H1 (cell line): ENCODE data around the gene DSG4. TPM values are rescaled to one million over a fixed set of nuclear protein-coding genes. Genes with fewer than 3 reads are reported as not detected.

Experiments used
- CTCF ChIA-PET: fragments of 300-600 bp; sonication (Branson Sonifier 250); formaldehyde crosslinking; loops from one replicate; lab custom pipeline; 2021; ENCODE audit not compliant: partially characterized antibody; lab: Charles Lee
- POLR2A ChIA-PET: fragments of 300-600 bp; sonication (Branson Sonifier 250); formaldehyde crosslinking; loops from one replicate; lab custom pipeline; 2021; ENCODE audit warnings: inconsistent platforms; ENCODE audit not compliant: partially characterized antibody; lab: Charles Lee
- DNase-seq, 2 experiments: peaks; one replicate each; pipeline versions ENCODE4 v3.0.0 to v3.0.0-alpha.2; 2010 to 2022; ENCODE audit warnings: low spot score in 2 of 2, low read depth in 1 of 2, mixed read lengths in 1 of 2
- FAIRE-seq: peaks from 2 replicates; lab custom pipeline; 2011; peaks lifted over from hg19 to GRCh38; lab: Jason Lieb, UNC
- H2AFZ ChIP-seq: 2 replicates; pipeline ENCODE4 v1.8.1; 2012; ENCODE audit warnings: low read length, inconsistent platforms
- H2AK5ac ChIP-seq: 2 replicates; pipeline ENCODE4 v1.6.1; 2013; ENCODE audit warnings: low read depth, low read length
- H2BK120ac ChIP-seq: replicated peaks from 2 replicates; pipeline ENCODE3; 2013; ENCODE audit warnings: low read depth, low read length, inconsistent platforms
- H2BK12ac ChIP-seq: 2 replicates; pipeline ENCODE4 v1.6.1; 2013; ENCODE audit warnings: low read depth, low read length
- H2BK15ac ChIP-seq: 2 replicates; pipeline ENCODE4 v1.6.1; 2013; ENCODE audit warnings: low read length
- H2BK20ac ChIP-seq: 2 replicates; pipeline ENCODE4 v1.6.1; 2013; ENCODE audit warnings: low read length
- H2BK5ac ChIP-seq: 2 replicates; pipeline ENCODE4 v1.6.1; 2013; ENCODE audit warnings: low read depth, low read length
- H3K14ac ChIP-seq: 2 replicates; pipeline ENCODE4 v1.6.1; 2013; ENCODE audit warnings: inconsistent platforms; ENCODE audit not compliant: insufficient read length
- H3K18ac ChIP-seq: 2 replicates; pipeline ENCODE4 v1.6.1; 2013; ENCODE audit warnings: low read length; ENCODE audit errors: extremely low read depth
- H3K23ac ChIP-seq: 2 replicates; pipeline ENCODE4 v1.6.1; 2013; ENCODE audit warnings: inconsistent platforms; ENCODE audit not compliant: insufficient read length
- H3K23me2 ChIP-seq: 2 replicates; pipeline ENCODE4 v1.6.1; 2013; ENCODE audit warnings: low read depth, low read length
- H3K27ac ChIP-seq: 2 replicates; pipeline ENCODE4 v1.6.1; 2011; ENCODE audit warnings: low read depth, low read length, inconsistent platforms
- H3K27me3 ChIP-seq, 4 experiments: replicated peaks in 1 of 4; 1 replicate in 1 of 4; 2 replicates in 3 of 4; pipeline versions ENCODE4 v1.6.1 to v1.8.1; 2011 to 2013; ENCODE audit warnings: low read length in 3 of 4, mild to moderate bottlenecking in 3 of 4, inconsistent platforms in 2 of 4, mixed read lengths in 2 of 4, moderate library complexity in 1 of 4; ENCODE audit not compliant: control insufficient read depth in 3 of 4, insufficient read depth in 3 of 4; ENCODE audit errors: extremely low read depth in 1 of 4
- H3K36me3 ChIP-seq, 4 experiments: 2 replicates each; pipeline versions ENCODE4 v1.6.1 to v1.8.1; 2011 to 2013; ENCODE audit warnings: mild to moderate bottlenecking in 4 of 4, low read length in 3 of 4, moderate library complexity in 2 of 4, control low read depth in 1 of 4, inconsistent platforms in 1 of 4; ENCODE audit not compliant: insufficient read depth in 4 of 4, control insufficient read depth in 2 of 4
- H3K4ac ChIP-seq: replicated peaks from 2 replicates; pipeline ENCODE3; 2013; ENCODE audit warnings: low read length, low read depth, mixed read lengths, inconsistent platforms; ENCODE audit not compliant: insufficient read length
- H3K4me1 ChIP-seq, 4 experiments: replicated peaks in 1 of 4; 1 replicate in 1 of 4; 2 replicates in 3 of 4; pipeline versions ENCODE4 v1.6.1 to v1.8.1; 2011 to 2013; ENCODE audit warnings: low read length in 3 of 4, inconsistent platforms in 2 of 4, mixed read lengths in 1 of 4; ENCODE audit not compliant: insufficient read depth in 4 of 4, control insufficient read depth in 3 of 4
- H3K4me2 ChIP-seq, 2 experiments: 2 replicates each; pipeline versions ENCODE4 v1.6.1 to v1.8.1; 2011 to 2013; ENCODE audit warnings: low read depth in 2 of 2, low read length in 2 of 2, control low read depth in 1 of 2, inconsistent platforms in 1 of 2, mild to moderate bottlenecking in 1 of 2; ENCODE audit not compliant: insufficient read depth in 1 of 2
- H3K4me3 ChIP-seq, 4 experiments: fragments of 200-600, 300-600 bp in 1 of 4; sonication (generic), shearing (Covaris generic), sonication (Bioruptor Twin) in 1 of 4; 2 replicates each; pipeline versions ENCODE4 v1.5.1 to v1.8.1; 2011 to 2016; ENCODE audit warnings: low read length in 4 of 4, low read depth in 3 of 4, control low read depth in 2 of 4, inconsistent platforms in 2 of 4, mild to moderate bottlenecking in 2 of 4, mixed read lengths in 1 of 4, moderate library complexity in 1 of 4; ENCODE audit not compliant: insufficient read depth in 2 of 4; ENCODE audit errors: extremely low read depth in 1 of 4
- H3K56ac ChIP-seq: replicated peaks from 2 replicates; pipeline ENCODE3; 2013; ENCODE audit warnings: low read depth, mild to moderate bottlenecking, mixed read lengths, low read length, inconsistent platforms; ENCODE audit not compliant: insufficient read length
- H3K79me1 ChIP-seq: 2 replicates; pipeline ENCODE4 v1.6.1; 2013; ENCODE audit warnings: low read depth, low read length, control low read depth
- H3K79me2 ChIP-seq, 2 experiments: 2 replicates each; pipeline versions ENCODE4 v1.6.1 to v1.8.1; 2012 to 2013; ENCODE audit warnings: low read length in 2 of 2, mild to moderate bottlenecking in 2 of 2, inconsistent platforms in 1 of 2; ENCODE audit not compliant: insufficient read depth in 2 of 2, control insufficient read depth in 1 of 2
- H3K9ac ChIP-seq, 4 experiments: replicated peaks in 1 of 4; 1 replicate in 1 of 4; 2 replicates in 3 of 4; pipeline versions ENCODE4 v1.6.1 to v1.8.1; 2011 to 2013; ENCODE audit warnings: low read depth in 3 of 4, low read length in 3 of 4, control low read depth in 2 of 4, mild to moderate bottlenecking in 2 of 4, moderate library complexity in 2 of 4, inconsistent platforms in 1 of 4; ENCODE audit errors: extremely low read depth in 1 of 4
- H3K9me3 ChIP-seq, 2 experiments: 2 replicates each; pipeline versions ENCODE4 v1.6.1 to v1.8.1; 2012 to 2013; ENCODE audit warnings: mild to moderate bottlenecking in 2 of 2, moderate library complexity in 2 of 2, control low read depth in 1 of 2, inconsistent platforms in 1 of 2, low read depth in 1 of 2, low read length in 1 of 2, mixed read lengths in 1 of 2; ENCODE audit not compliant: insufficient read depth in 2 of 2
- H4K20me1 ChIP-seq, 2 experiments: replicated peaks in 1 of 2; 2 replicates each; pipeline versions ENCODE3 to v1.8.1; 2011 to 2013; ENCODE audit warnings: inconsistent platforms in 2 of 2, low read length in 2 of 2, mild to moderate bottlenecking in 1 of 2; ENCODE audit not compliant: insufficient read depth in 2 of 2, control insufficient read depth in 1 of 2
- H4K5ac ChIP-seq: 2 replicates; pipeline ENCODE4 v1.6.1; 2013; ENCODE audit warnings: low read length, low read depth, mixed read lengths, inconsistent platforms; ENCODE audit not compliant: insufficient read length
- H4K8ac ChIP-seq: 2 replicates; pipeline ENCODE4 v1.8.0; 2013; ENCODE audit warnings: mild to moderate bottlenecking, moderate library complexity, low read length, inconsistent platforms; ENCODE audit not compliant: insufficient read depth; ENCODE audit errors: extremely low read depth
- H4K91ac ChIP-seq: replicated peaks from 2 replicates; pipeline ENCODE3; 2013; ENCODE audit warnings: low read length, mixed read lengths, inconsistent platforms; ENCODE audit not compliant: insufficient read length
- CREB1 ChIP-seq: IDR thresholded peaks from 2 replicates; pipeline ENCODE4 v1.6.1; 2012; ENCODE audit warnings: inconsistent platforms
- EP300 ChIP-seq, 2 experiments: IDR thresholded peaks; 1 replicate in 1 of 2; 2 replicates in 1 of 2; pipeline ENCODE4 v1.6.1; 2011 to 2012; ENCODE audit warnings: low read depth in 2 of 2, low read length in 2 of 2, mild to moderate bottlenecking in 2 of 2, borderline replicate concordance in 1 of 2, inconsistent platforms in 1 of 2, moderate library complexity in 1 of 2
- HDAC2 ChIP-seq, 2 experiments: fragments of 300-600 bp in 1 of 2; sonication (generic) in 1 of 2; IDR thresholded peaks; 2 replicates each; pipeline ENCODE4 v1.6.1; 2011 to 2012; ENCODE audit warnings: low read depth in 2 of 2, low read length in 2 of 2, mild to moderate bottlenecking in 2 of 2, moderate library complexity in 2 of 2, borderline replicate concordance in 1 of 2, inconsistent platforms in 1 of 2
- HDAC6 ChIP-seq: IDR thresholded peaks from one replicate; pipeline ENCODE4 v1.7.1; 2012; ENCODE audit warnings: low read depth, mild to moderate bottlenecking, inconsistent platforms, low read length, moderate library complexity
- KDM1A ChIP-seq: fragments of 200-600, 300-600 bp; sonication (generic); IDR thresholded peaks from 2 replicates; pipeline ENCODE4 v1.7.1; 2016; ENCODE audit warnings: mild to moderate bottlenecking, low read length, borderline replicate concordance
- NANOG ChIP-seq: IDR thresholded peaks from 2 replicates; pipeline ENCODE4 v1.6.1; 2011; ENCODE audit warnings: low read length, low read depth, mild to moderate bottlenecking, inconsistent platforms; ENCODE audit not compliant: insufficient read depth, poor library complexity, severe bottlenecking
- PHF8 ChIP-seq: fragments of 200-600 bp; sonication (generic); conservative IDR thresholded peaks from 2 replicates; pipeline ENCODE4 v1.7.1; 2012; ENCODE audit warnings: low read depth, mild to moderate bottlenecking, inconsistent platforms, low read length, moderate library complexity
- POLR2AphosphoS5 ChIP-seq: IDR thresholded peaks from 2 replicates; pipeline ENCODE4 v1.6.1; 2011; ENCODE audit warnings: low read depth, low read length
- RAD21 ChIP-seq, 2 experiments: IDR thresholded peaks in 1 of 2; conservative IDR thresholded peaks in 1 of 2; 2 replicates each; pipeline ENCODE4 v1.6.1; 2011; ENCODE audit warnings: low read depth in 2 of 2, low read length in 2 of 2, improper control_type of control experiment in 1 of 2, inconsistent platforms in 1 of 2, mild to moderate bottlenecking in 1 of 2, moderate library complexity in 1 of 2
- RBBP5 ChIP-seq: IDR thresholded peaks from 2 replicates; pipeline ENCODE4 v1.7.1; 2012; ENCODE audit warnings: low read depth, mild to moderate bottlenecking, inconsistent platforms, low read length, moderate library complexity, borderline replicate concordance
- SIN3A ChIP-seq, 2 experiments: IDR thresholded peaks in 1 of 2; conservative IDR thresholded peaks in 1 of 2; 2 replicates each; pipeline ENCODE4 v1.6.1; 2011 to 2012; ENCODE audit warnings: low read length in 2 of 2, improper control_type of control experiment in 1 of 2, low read depth in 1 of 2, mild to moderate bottlenecking in 1 of 2
- SIX5 ChIP-seq: IDR thresholded peaks from 2 replicates; pipeline ENCODE4 v1.6.1; 2011; ENCODE audit warnings: mild to moderate bottlenecking, low read depth, low read length
- SP4 ChIP-seq: IDR thresholded peaks from 2 replicates; pipeline ENCODE4 v1.6.1; 2012; ENCODE audit warnings: low read length, inconsistent platforms
- WGBS, 2 experiments: shearing (Covaris generic) in 1 of 2; methylation state at CpG; one replicate each; pipeline versions ENCODE4 v1.1.6 to v1.1.7; 2013 to 2015; ENCODE audit warnings: low lambda C conversion rate in 2 of 2, mixed read lengths in 2 of 2, inconsistent platforms in 1 of 2, low coverage in 1 of 2, missing lambda C conversion rate in 1 of 2; ENCODE audit not compliant: insufficient replicate concordance in 2 of 2, insufficient coverage in 1 of 2, insufficient read length in 1 of 2; ENCODE audit errors: extremely low coverage in 1 of 2, missing lambda C conversion rate in 1 of 2; 5-methylcytosine and 5-hydroxymethylcytosine counted together
- polyA plus RNA-seq, 7 experiments: library from polyadenylated mRNA; depleted of rRNA in 3 of 7; stranded (reverse) in 5 of 7; unstranded in 2 of 7; fragments of >200 nt in 5 of 7; fragments of 200-250 nt in 2 of 7; gene quantifications; 1 replicate in 5 of 7; 2 replicates in 1 of 7; 4 replicates in 1 of 7; pipeline versions ENCODE4 v1.2.1 to v1.2.3, GENCODE V29; 2011 to 2013; ENCODE audit warnings: missing spikeins in 2 of 7, mixed read lengths in 2 of 7
- total RNA-seq: library from RNA; stranded (reverse); fragmentation: NEBNext Ultra II Directional; extraction: Animal tissue kit (Norgen Biotek cat#: 25700); gene quantifications from 2 replicates; pipeline ENCODE4 v1.2.1, GENCODE V29; 2021

Gene DSG4
- total and polyA plus RNA-seq, 2 of the 8 experiments (the other 6 are each of a cell fraction or from before 2014, with no cell fraction given), result not detected

GRCh38 chr18:31364190-31364589 is 12.4 kb upstream of the DSG4 start:
- H4K5ac ChIP-seq, result no peak overlapping the region
- no peak for FAIRE-seq
- no peak overlapping the region for H3K14ac ChIP-seq
- no peak overlapping the region for H2AK5ac ChIP-seq
- no peak overlapping the region for H4K8ac ChIP-seq
- H2AFZ ChIP-seq, result no peak overlapping the region
- no peaks in the 10 kb centered on the region for H3K79me1 ChIP-seq
- H4K20me1 ChIP-seq, result no peaks in the 10 kb centered on the region
- H2BK12ac ChIP-seq, result no peak overlapping the region
- ChIA-PET CTCF (no interaction called here), POLR2A (no interaction called here)
- no peaks in the 10 kb centered on the region for H3K23me2 ChIP-seq
- no peaks in the 10 kb centered on the region for H3K4me1 ChIP-seq
- no peak overlapping the region for H3K18ac ChIP-seq
- no peaks in the 10 kb centered on the region for H3K9me3 ChIP-seq
- no peaks in the 10 kb centered on the region for H3K79me2 ChIP-seq
- no peak for TF ChIP-seq SIN3A (conservative IDR thresholded peaks at IDR 0.05 in 1 of 2, IDR thresholded peaks at IDR 0.05 in 1 of 2; ENCODE audit: low read depth in 1 of 2, low read length in 2 of 2)
- no peak for TF ChIP-seq KDM1A
- no peak for TF ChIP-seq PHF8
- no peak for TF ChIP-seq HDAC6
- TF ChIP-seq POLR2AphosphoS5, result no peak
- no peak for TF ChIP-seq CREB1
- no peak for TF ChIP-seq SIX5
- no peak for TF ChIP-seq HDAC2 (IDR thresholded peaks at IDR 0.05; ENCODE audit: borderline replicate concordance in 1 of 2, low read depth in 2 of 2, low read length in 2 of 2)
- TF ChIP-seq EP300 (IDR thresholded peaks at IDR 0.05; ENCODE audit: borderline replicate concordance in 1 of 2, low read depth in 2 of 2, low read length in 2 of 2), result no peak
- no peak for TF ChIP-seq RAD21 (IDR thresholded peaks at IDR 0.05 in 1 of 2, conservative IDR thresholded peaks at IDR 0.05 in 1 of 2; ENCODE audit: low read depth in 2 of 2, low read length in 2 of 2)
- TF ChIP-seq SP4, result no peak
- no peak for TF ChIP-seq RBBP5
- no peak for TF ChIP-seq NANOG
- H4K91ac ChIP-seq, result no peak overlapping the region
- H3K56ac ChIP-seq, result no peak overlapping the region
- H3K4me3 ChIP-seq, result no peak overlapping the region
- no peak overlapping the region for H3K23ac ChIP-seq
- H3K36me3 ChIP-seq, result no peaks in the 10 kb centered on the region
- H2BK15ac ChIP-seq, result no peak overlapping the region
- DNase-seq, result no peak
- H3K9ac ChIP-seq, result no peak overlapping the region
- 88% methylated on average over 4 of the region's 4 CpGs; no CpG with 5 or more reads in 1 of the 2 experiments for WGBS, 2 experiments
- H2BK20ac ChIP-seq, result no peak overlapping the region
- H2BK120ac ChIP-seq, result no peak overlapping the region
- H3K4ac ChIP-seq, result no peak overlapping the region
- no peak overlapping the region for H3K4me2 ChIP-seq
- H3K27me3 ChIP-seq, result no peaks in the 10 kb centered on the region; a peak in 1 of 7 replicates
- no peak overlapping the region for H3K27ac ChIP-seq
- no peak overlapping the region for H2BK5ac ChIP-seq
